GM12878 (cell line): ENCODE measurements around the gene HASPIN. TPM values are rescaled to one million over a fixed set of nuclear protein-coding genes. Genes with fewer than 3 reads are reported as not detected.

Source experiments
- ATAC-seq: fragments of 200-7000 bp; cut with Tn5 transposase; 3 replicates; pipeline ENCODE4 v1.9.1; 2020; ENCODE audit warnings: mild to moderate bottlenecking, moderate library complexity
- BruUV-seq: library from RNA; stranded (reverse); fragments of 400-500 nt; replicated peaks from 2 replicates; lab custom pipeline; 2021; lab: Mats Ljungman, UMichigan
- CTCF ChIA-PET: fragments of 300-600 bp; sonication (Branson Sonifier 250); formaldehyde crosslinking; extraction: SDS; loops from one replicate; lab custom pipeline; 2021; ENCODE audit warnings: inconsistent platforms; lab: Yijun Ruan, JAX
- POLR2A ChIA-PET: fragments of 350-600 bp; formaldehyde crosslinking; extraction: SDS; loops from one replicate; lab custom pipeline; 2021; ENCODE audit warnings: inconsistent platforms; lab: Charles Lee
- RAD21 ChIA-PET: fragments of 300-600 bp; sonication (Branson Sonifier 250); formaldehyde crosslinking; loops from one replicate; lab custom pipeline; 2023; ENCODE audit warnings: antibody characterized with exemption; ENCODE audit not compliant: unreplicated experiment; lab: Charles Lee
- SMC1A ChIA-PET: fragments of 300-600 bp; sonication (Branson Sonifier 250); formaldehyde crosslinking; loops from one replicate; lab custom pipeline; 2023; ENCODE audit not compliant: unreplicated experiment, uncharacterized antibody; lab: Charles Lee
- DNase-seq: peaks from one replicate; pipeline ENCODE4 v3.0.0-alpha.2; 2011; ENCODE audit warnings: low read depth, low spot score
- FAIRE-seq: peaks from 3 replicates; lab custom pipeline; 2011; peaks lifted over from hg19 to GRCh38; lab: Jason Lieb, UNC
- H2AFZ ChIP-seq: 2 replicates; pipeline ENCODE4 v1.6.0; 2011; ENCODE audit warnings: low read depth, low read length, control low read depth; ENCODE audit not compliant: control insufficient read depth
- H3K27ac ChIP-seq: 2 replicates; pipeline ENCODE4 v1.5.1; 2011; ENCODE audit warnings: control low read depth; ENCODE audit not compliant: control insufficient read depth, insufficient read depth
- H3K27me3 ChIP-seq, 2 experiments: replicated peaks in 1 of 2; 2 replicates each; pipeline versions ENCODE4 v1.6.0 to v1.6.1; 2011; ENCODE audit warnings: low read length in 1 of 2; ENCODE audit not compliant: control insufficient read depth in 2 of 2, insufficient read depth in 2 of 2
- H3K36me3 ChIP-seq, 2 experiments: 2 replicates each; pipeline ENCODE4 v1.5.1; 2011; ENCODE audit warnings: low read length in 1 of 2; ENCODE audit not compliant: control insufficient read depth in 2 of 2, insufficient read depth in 2 of 2
- H3K4me1 ChIP-seq: 2 replicates; pipeline ENCODE4 v1.6.1; 2011; ENCODE audit warnings: mild to moderate bottlenecking, low read length, moderate library complexity, mixed read lengths; ENCODE audit not compliant: control insufficient read depth, insufficient read depth
- H3K4me2 ChIP-seq: 2 replicates; pipeline ENCODE4 v1.6.0; 2011; ENCODE audit warnings: control low read depth; ENCODE audit not compliant: control insufficient read depth, insufficient read depth
- H3K4me3 ChIP-seq: fragments of 200-600 bp; sonication (generic); 2 replicates; pipeline ENCODE4 v1.5.1; 2016
- H3K79me2 ChIP-seq: 2 replicates; pipeline ENCODE4 v1.6.0; 2011; ENCODE audit warnings: low read length; ENCODE audit not compliant: control insufficient read depth, insufficient read depth
- H3K9ac ChIP-seq: 2 replicates; pipeline ENCODE4 v1.8.0; 2011; ENCODE audit warnings: low read length, control low read depth, mixed read lengths; ENCODE audit not compliant: control insufficient read depth, insufficient read depth
- H3K9me3 ChIP-seq: replicated peaks from 3 replicates; pipeline ENCODE4 v1.5.1; 2011; ENCODE audit warnings: mild to moderate bottlenecking, low read length; ENCODE audit not compliant: control insufficient read depth, insufficient read depth
- H4K20me1 ChIP-seq: 2 replicates; pipeline ENCODE4 v1.6.0; 2011; ENCODE audit not compliant: control insufficient read depth, insufficient read depth
- BCL11A ChIP-seq: IDR thresholded peaks from 2 replicates; pipeline ENCODE4 v1.6.1; 2011; ENCODE audit warnings: low read depth, low read length
- BCLAF1 ChIP-seq: fragments of 450-650 bp; IDR thresholded peaks from 2 replicates; pipeline ENCODE4 v1.6.1; 2017; ENCODE audit warnings: antibody characterized with exemption, mild to moderate bottlenecking, moderate library complexity
- BRCA1 ChIP-seq: IDR thresholded peaks from 2 replicates; pipeline ENCODE4 v1.6.1; 2011; ENCODE audit warnings: low read depth, low read length, improper control_type of control experiment
- GATAD2B ChIP-seq: fragments of 450-650 bp; conservative IDR thresholded peaks from 2 replicates; pipeline ENCODE4 v1.6.1; 2017; ENCODE audit warnings: low read depth, mild to moderate bottlenecking, moderate library complexity
- HDAC6 ChIP-seq: fragments of 200-600 bp; sonication (generic); IDR thresholded peaks from one replicate; pipeline ENCODE4 v1.8.0; 2017; ENCODE audit warnings: antibody characterized with exemption; ENCODE audit not compliant: unreplicated experiment
- HDGF ChIP-seq: fragments of 450-650 bp; IDR thresholded peaks from 2 replicates; pipeline ENCODE4 v1.6.1; 2016; ENCODE audit warnings: antibody characterized with exemption
- JUNB ChIP-seq: IDR thresholded peaks from 2 replicates; pipeline ENCODE4 v1.6.1; 2016; ENCODE audit warnings: antibody characterized with exemption, mild to moderate bottlenecking
- JUND ChIP-seq: IDR thresholded peaks from 2 replicates; pipeline ENCODE4 v1.6.1; 2012; ENCODE audit warnings: low read depth, mild to moderate bottlenecking, low read length, improper control_type of control experiment, moderate library complexity
- MEF2A ChIP-seq: IDR thresholded peaks from 2 replicates; pipeline ENCODE4 v1.6.1; 2011; ENCODE audit warnings: low read depth, mild to moderate bottlenecking, low read length, moderate library complexity; ENCODE audit not compliant: insufficient read depth
- NFXL1 ChIP-seq: fragments of 450-650 bp; IDR thresholded peaks from 2 replicates; pipeline ENCODE4 v1.6.1; 2017; ENCODE audit warnings: antibody characterized with exemption, mild to moderate bottlenecking, borderline replicate concordance
- PKNOX1 ChIP-seq: fragments of 450-650 bp; IDR thresholded peaks from 2 replicates; pipeline ENCODE4 v1.6.1; 2016; ENCODE audit warnings: mild to moderate bottlenecking
- PML ChIP-seq: IDR thresholded peaks from 2 replicates; pipeline ENCODE4 v1.6.1; 2012; ENCODE audit warnings: low read length, inconsistent platforms
- SKIL ChIP-seq: fragments of 450-650 bp; IDR thresholded peaks from 2 replicates; pipeline ENCODE4 v1.6.1; 2017; ENCODE audit warnings: mild to moderate bottlenecking, low read depth, inconsistent platforms; ENCODE audit not compliant: poor library complexity, severe bottlenecking
- SMARCA5 ChIP-seq: fragments of 450-650 bp; IDR thresholded peaks from 2 replicates; pipeline ENCODE4 v1.6.1; 2017; ENCODE audit warnings: mild to moderate bottlenecking
- SUZ12 ChIP-seq: fragments of 200-600 bp; sonication (generic); IDR thresholded peaks from one replicate; pipeline ENCODE4 v1.6.1; 2018; ENCODE audit warnings: antibody characterized with exemption, mild to moderate bottlenecking; ENCODE audit not compliant: unreplicated experiment
- ZBTB4 ChIP-seq: fragments of 450-650 bp; formaldehyde crosslinking; IDR thresholded peaks from 2 replicates; pipeline ENCODE4 v1.4.0; 2022; ENCODE audit warnings: mild to moderate bottlenecking, moderate library complexity
- WGBS: methylation state at CpG from one replicate; pipeline ENCODE4 v1.1.6; 2016; ENCODE audit warnings: low lambda C conversion rate; ENCODE audit not compliant: insufficient replicate concordance, insufficient coverage; ENCODE audit errors: missing lambda C conversion rate; 5-methylcytosine and 5-hydroxymethylcytosine counted together
- in situ Hi-C: fragments of 300-500 bp; cut with MboI; formaldehyde crosslinking; loops from 9 replicates; pipeline ENCODE4 v1.14.3; 2018; ENCODE audit warnings: mixed read lengths
- intact Hi-C: fragments of 100-400 bp; cut with micrococcal nuclease; formaldehyde crosslinking; loops from one replicate; pipeline ENCODE4 v1.14.2; 2022; ENCODE audit not compliant: unreplicated experiment
- polyA plus RNA-seq, 11 experiments: library from polyadenylated mRNA; depleted of rRNA in 4 of 11; unstranded in 6 of 11; stranded (reverse) in 5 of 11; fragments of >200 nt; fragmentation: Nextera tagmentation in 4 of 11; fragmentation: Illumina TruSeq in 1 of 11; extraction: Ambion mirVana in 4 of 11; extraction: Trizol in 1 of 11; gene quantifications; 1 replicate in 1 of 11; 2 replicates in 10 of 11; pipeline versions ENCODE4 v1.2.1 to v1.2.3, GENCODE V29; 2011 to 2016; ENCODE audit warnings: inconsistent platforms in 2 of 11, missing spikeins in 2 of 11, low read depth in 1 of 11
- total RNA-seq, 4 experiments: library from RNA; depleted of rRNA in 3 of 4; stranded (reverse); fragments of >200 nt in 3 of 4; fragmentation: Illumina TruSeq in 1 of 4; extraction: Trizol in 1 of 4; gene quantifications; 2 replicates each; pipeline versions ENCODE4 v1.2.1 to v1.2.3, GENCODE V29; 2013 to 2021

The HASPIN gene
- total and polyA plus RNA-seq, 10 of the 15 experiments (the other 5 are each of a cell fraction or from before 2014, with no cell fraction given) = 0.80 to 18.0 (median 10.1) TPM

GRCh38 chr17:3773511-3773910 is 49.8 kb downstream of the HASPIN start (continued):
- no peak for TF ChIP-seq JUND
- no peak for TF ChIP-seq JUNB
- no peak for TF ChIP-seq PKNOX1
- TF ChIP-seq BCL11A = no peak
- TF ChIP-seq NFXL1 = no peak
- TF ChIP-seq PML = no peak
- TF ChIP-seq SKIL = no peak
- TF ChIP-seq HDAC6 = no peak
- no peak for TF ChIP-seq GATAD2B

GRCh38 chr17:3773966-3774365 is 50.3 kb downstream of the HASPIN start:
- no peaks in the 10 kb centered on the region for H3K79me2 ChIP-seq
- POLR2A ChIA-PET = no interaction called here
- 78% methylated on average over 3 of the region's 3 CpGs for WGBS
- no peak overlapping the region for H3K27ac ChIP-seq
- RAD21 ChIA-PET = no interaction called here
- FAIRE-seq (no peak), ATAC-seq (no peak), DNase-seq (no peak)
- H3K36me3 ChIP-seq = no peaks in the 10 kb centered on the region
- H3K9ac ChIP-seq = no peak overlapping the region
- in situ Hi-C loops = no loop called here
- H3K4me3 ChIP-seq = no peak overlapping the region
- H3K4me1 ChIP-seq = peaks cover 5% of the 10 kb centered on the region
- H3K4me2 ChIP-seq = no peak overlapping the region
- no peak overlapping the region for H2AFZ ChIP-seq
- no peaks in the 10 kb centered on the region for H3K27me3 ChIP-seq
- CTCF ChIA-PET = no interaction called here
- H4K20me1 ChIP-seq = no peaks in the 10 kb centered on the region
- BruUV-seq = no TSS peak
- SMC1A ChIA-PET = no interaction called here
- no peaks in the 10 kb centered on the region for H3K9me3 ChIP-seq
- intact Hi-C loops = no loop called here
- TF ChIP-seq ZBTB4 (CRISPR knock-in tag) (no peak), SMARCA5 (no peak), HDGF (no peak), BRCA1 (no peak), SUZ12 (no peak), BCLAF1 (no peak), MEF2A (no peak)
